PC-9 (cell line): ENCODE measurements around the gene PLCL2.

ENCODE experiments used
- CTCF ChIP-seq: fragments of 200-600 bp; sonication (generic); conservative IDR thresholded peaks from 2 replicates; pipeline ENCODE4 v1.6.1; 2017; ENCODE audit warnings: mixed run types, antibody characterized with exemption, mild to moderate bottlenecking, moderate library complexity
- EZH2 ChIP-seq: fragments of 200-600 bp; sonication (generic); IDR thresholded peaks from 2 replicates; pipeline ENCODE4 v1.8.0; 2017; ENCODE audit warnings: antibody characterized with exemption, low read depth

- TF ChIP-seq CTCF = no peak
- TF ChIP-seq EZH2 = no peak
These were observed 148.9 kb downstream of the PLCL2 start for GRCh38 chr3:17033516-17034168.
